ENCODE measurements around the gene FMN1. TPM values are rescaled to one million over a fixed set of nuclear protein-coding genes. Genes with fewer than 3 reads are reported as not detected.

FMN1 gene
- total and polyA plus RNA-seq, 10 of the 15 experiments (the other 5 are each of a cell fraction or from before 2014, with no cell fraction given), result 0.05 to 0.16 (median 0.08) TPM; not detected in 4

GRCh38 chr15:33138000-33138399 lies 56.5 kb downstream of the FMN1 start:
- no peaks in the 10 kb centered on the region for H3K9me3 ChIP-seq (replicated peaks; ENCODE audit: control insufficient read depth, insufficient read depth, low read length)
- RAD21 ChIA-PET (ENCODE audit: unreplicated experiment), result interaction anchor here (1.0 kb wide), 1 partner anchor 70 kb away, joined by 3 read pairs; no protein-coding TSS in a partner anchor
- H2AFZ ChIP-seq (ENCODE audit: control insufficient read depth, low read depth, low read length), result no peak overlapping the region
- intact Hi-C loops (cut with micrococcal nuclease; ENCODE audit: unreplicated experiment) (no loop called here), in situ Hi-C loops (cut with MboI) (no loop called here)
- TF ChIP-seq SMAD5 (IDR thresholded peaks at IDR 0.05; ENCODE audit: low read depth), result no peak
- no peak for TF ChIP-seq CBX5 (IDR thresholded peaks at IDR 0.05; ENCODE audit: low read depth)
- TF ChIP-seq RBBP5 (conservative IDR thresholded peaks at IDR 0.05), result no peak
- TF ChIP-seq BACH1 (IDR thresholded peaks at IDR 0.05; ENCODE audit: borderline replicate concordance), result no peak
- no peak for TF ChIP-seq ZSCAN29 (IDR thresholded peaks at IDR 0.05)
- no peak for TF ChIP-seq POU2F2 (IDR thresholded peaks at IDR 0.05; ENCODE audit: borderline replicate concordance, low read depth, low read length)
- no peak for TF ChIP-seq FOXM1 (IDR thresholded peaks at IDR 0.05; ENCODE audit: low read depth, low read length)
- TF ChIP-seq SP1 (IDR thresholded peaks at IDR 0.05; ENCODE audit: low read depth, low read length), result no peak
- H3K4me3 ChIP-seq, result no peak overlapping the region
- no peaks in the 10 kb centered on the region for H4K20me1 ChIP-seq (ENCODE audit: control insufficient read depth, insufficient read depth)
- DNase-seq (ENCODE audit: low read depth, low spot score) (no peak), ATAC-seq (no peak), FAIRE-seq (no peak)
- WGBS (ENCODE audit: insufficient coverage, insufficient replicate concordance, low lambda C conversion rate, missing lambda C conversion rate), result 26% methylated on average over 3 of the region's 3 CpGs
- no peak overlapping the region for H3K9ac ChIP-seq (ENCODE audit: control insufficient read depth, insufficient read depth, low read length)
- CTCF ChIA-PET, result interaction anchor here (0.6 to 1.2 kb wide), 2 partner anchors 51 to 78 kb away, joined by 3 to 4 read pairs; no protein-coding TSS in a partner anchor
- BruUV-seq (replicated peaks), result no TSS peak
- H3K4me1 ChIP-seq (ENCODE audit: control insufficient read depth, insufficient read depth, low read length), result no peaks in the 10 kb centered on the region
- no peak overlapping the region for H3K27ac ChIP-seq (ENCODE audit: control insufficient read depth, insufficient read depth)
- peaks cover 0 to 3% of the 10 kb centered on the region in 2 experiments; a peak in 2 of 4 replicates for H3K27me3 ChIP-seq (replicated peaks in 1 of 2; ENCODE audit: control insufficient read depth in 2 of 2, insufficient read depth in 2 of 2, low read length in 1 of 2)
- H3K4me2 ChIP-seq (ENCODE audit: control insufficient read depth, insufficient read depth), result no peak overlapping the region
- POLR2A ChIA-PET, result no interaction called here
- SMC1A ChIA-PET (ENCODE audit: uncharacterized antibody, unreplicated experiment), result interaction anchor here (0.7 to 1.4 kb wide), 2 partner anchors 14 to 146 kb away, joined by 3 to 4 read pairs; no protein-coding TSS in a partner anchor
- H3K79me2 ChIP-seq (ENCODE audit: control insufficient read depth, insufficient read depth, low read length), result no peaks in the 10 kb centered on the region
- no peaks in the 10 kb centered on the region for H3K36me3 ChIP-seq (ENCODE audit: control insufficient read depth in 2 of 2, insufficient read depth in 2 of 2, low read length in 1 of 2)

- no peaks in the 10 kb centered on the region for H3K4me1 ChIP-seq (ENCODE audit: control insufficient read depth, insufficient read depth, low read length)
- no peaks in the 10 kb centered on the region for H4K20me1 ChIP-seq (ENCODE audit: control insufficient read depth, insufficient read depth)
- ChIA-PET SMC1A (ENCODE audit: uncharacterized antibody, unreplicated experiment) (no interaction called here), CTCF (interaction anchor here (1.2 kb wide), 1 partner anchor 51 kb away, joined by 4 read pairs; no protein-coding TSS in a partner anchor), RAD21 (ENCODE audit: unreplicated experiment) (no interaction called here), POLR2A (no interaction called here)
- DNase-seq (ENCODE audit: low read depth, low spot score) (no peak), FAIRE-seq (no peak), ATAC-seq (no peak)
- no peaks in the 10 kb centered on the region for H3K9me3 ChIP-seq (replicated peaks; ENCODE audit: control insufficient read depth, insufficient read depth, low read length)
- no peak overlapping the region for H3K27ac ChIP-seq (ENCODE audit: control insufficient read depth, insufficient read depth)
- in situ Hi-C loops (cut with MboI) (no loop called here), intact Hi-C loops (cut with micrococcal nuclease; ENCODE audit: unreplicated experiment) (no loop called here)
- H3K27me3 ChIP-seq (replicated peaks in 1 of 2; ENCODE audit: control insufficient read depth in 2 of 2, insufficient read depth in 2 of 2, low read length in 1 of 2), result peaks cover 0 to 3% of the 10 kb centered on the region in 2 experiments; a peak in 2 of 4 replicates
- no peaks in the 10 kb centered on the region for H3K79me2 ChIP-seq (ENCODE audit: control insufficient read depth, insufficient read depth, low read length)
- no peak overlapping the region for H2AFZ ChIP-seq (ENCODE audit: control insufficient read depth, low read depth, low read length)
- H3K9ac ChIP-seq (ENCODE audit: control insufficient read depth, insufficient read depth, low read length), result no peak overlapping the region
- H3K4me2 ChIP-seq (ENCODE audit: control insufficient read depth, insufficient read depth), result no peak overlapping the region
- no TSS peak for BruUV-seq (replicated peaks)
- no peaks in the 10 kb centered on the region for H3K36me3 ChIP-seq (ENCODE audit: control insufficient read depth in 2 of 2, insufficient read depth in 2 of 2, low read length in 1 of 2)
- TF ChIP-seq ELK1 (IDR thresholded peaks at IDR 0.05; ENCODE audit: low read depth, low read length) (no peak), IKZF1 (conservative IDR thresholded peaks at IDR 0.05) (no peak), CHD2 (IDR thresholded peaks at IDR 0.05; ENCODE audit: borderline replicate concordance, low read depth, low read length) (no peak), SREBF2 (IDR thresholded peaks at IDR 0.05; ENCODE audit: low read length) (no peak), TCF7 (IDR thresholded peaks at IDR 0.05; ENCODE audit: borderline replicate concordance) (no peak), TCF12 (IDR thresholded peaks at IDR 0.05; ENCODE audit: low read depth, low read length) (no peak), CREB1 (IDR thresholded peaks at IDR 0.05; ENCODE audit: low read depth) (no peak), ETV6 (conservative IDR thresholded peaks at IDR 0.05 in 1 of 2, IDR thresholded peaks at IDR 0.05 in 1 of 2; ENCODE audit: borderline replicate concordance in 1 of 2, low read depth in 1 of 2) (no peak), PML (IDR thresholded peaks at IDR 0.05; ENCODE audit: low read length) (no peak), GATAD2B (conservative IDR thresholded peaks at IDR 0.05; ENCODE audit: low read depth) (no peak), HDGF (IDR thresholded peaks at IDR 0.05) (no peak)
- H3K4me3 ChIP-seq, result no peak overlapping the region
Observed at GRCh38 chr15:33137101-33137500, 57.4 kb downstream of the FMN1 start.

All from GM12878 (cell line).